IPS-NIHi11 (cell line): ENCODE measurements around the gene COA7.
"Not testable (repeated sequence)": the region's sequence is repeated elsewhere in the genome, so short reads cannot be mapped to it uniquely, and the experiment has no call there.

Source experiments
- DNase-seq: peaks from one replicate; pipeline ENCODE4 v3.0.0; 2012; ENCODE audit warnings: mixed read lengths, low spot score

COA7 gene

GRCh38 chr1:52697795-52698674, at the start of gene COA7:
TSS of gene COA7 (minus strand) at chr1:52698347. CDS start at chr1:52698326, 21 bp downstream.
- peak; percentile 88 for DNase-seq

GRCh38 chr1:52747450-52747849, 49.3 kb upstream of the COA7 start:
- no peak for DNase-seq

- no peak for DNase-seq
Observed at GRCh38 chr1:52746189-52746588, 48.0 kb upstream of the COA7 start.

GRCh38 chr1:52741259-52741658, 43.1 kb upstream of the COA7 start:
- DNase-seq = no peak

GRCh38 chr1:52739699-52740467, 41.7 kb upstream of the COA7 start:
- no peak for DNase-seq

- DNase-seq = no peak
Observed at GRCh38 chr1:52738893-52739292, 40.7 kb upstream of the COA7 start.

GRCh38 chr1:52738148-52738547, 40.0 kb upstream of the COA7 start:
- DNase-seq = no peak

GRCh38 chr1:52735371-52735770, 37.2 kb upstream of the COA7 start:
- DNase-seq = not testable (repeated sequence)

- no peak for DNase-seq
Observed at GRCh38 chr1:52733368-52733767, 35.2 kb upstream of the COA7 start.

- DNase-seq = no peak
Observed at GRCh38 chr1:52727956-52728656, 30.0 kb upstream of the COA7 start.

GRCh38 chr1:52727114-52727586, 29.0 kb upstream of the COA7 start:
- DNase-seq = peak; percentile 28

GRCh38 chr1:52726265-52727113, 28.3 kb upstream of the COA7 start, which contains the start of gene ZYG11B:
TSS of gene ZYG11B (plus strand) at chr1:52726453. CDS start at chr1:52726654, 201 bp downstream.
- peak; percentile 100 for DNase-seq

- no peak for DNase-seq
Observed at GRCh38 chr1:52725903-52726264, 27.7 kb upstream of the COA7 start.

- no peak for DNase-seq
Observed at GRCh38 chr1:52723260-52723659, 25.1 kb upstream of the COA7 start.

GRCh38 chr1:52715296-52715695, 17.1 kb upstream of the COA7 start:
- DNase-seq = not testable (repeated sequence)

- DNase-seq = no peak
Observed at GRCh38 chr1:52713590-52713989, 15.4 kb upstream of the COA7 start.

- DNase-seq = no peak
Observed at GRCh38 chr1:52709016-52709415, 10.9 kb upstream of the COA7 start.

- no peak for DNase-seq
Observed at GRCh38 chr1:52707927-52708655, 9.9 kb upstream of the COA7 start.

GRCh38 chr1:52706941-52707926, 9.1 kb upstream of the COA7 start:
- DNase-seq = no peak
